TTC549 (cell line): ENCODE measurements around the gene WNK2.
"Not testable (repeated sequence)": the region's sequence is repeated elsewhere in the genome, so short reads cannot be mapped to it uniquely, and the experiment has no call there.

Experiments used
- FAIRE-seq: peaks from 2 replicates; lab custom pipeline; 2012; peaks lifted over from hg19 to GRCh38; lab: Jason Lieb, UNC

The WNK2 gene

DNA sequence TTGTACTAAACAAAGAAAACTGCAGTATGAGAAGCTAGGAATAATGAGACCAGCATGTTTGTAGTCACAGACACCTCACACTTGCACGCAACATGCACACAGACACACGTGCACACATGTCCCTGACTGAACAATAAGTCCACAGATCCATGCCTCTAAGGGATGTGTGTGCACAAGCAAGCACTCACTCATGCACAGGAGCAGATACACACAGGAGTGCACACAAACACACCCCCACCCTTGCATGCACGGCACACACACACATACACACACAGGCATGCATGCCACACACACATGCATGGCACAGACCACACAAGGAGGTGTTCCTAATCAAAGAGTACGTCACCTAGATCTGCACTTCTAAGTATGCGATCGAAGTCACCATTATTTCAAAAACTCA lies 156.2 kb downstream of the WNK2 start:
- FAIRE-seq = no peak

DNA sequence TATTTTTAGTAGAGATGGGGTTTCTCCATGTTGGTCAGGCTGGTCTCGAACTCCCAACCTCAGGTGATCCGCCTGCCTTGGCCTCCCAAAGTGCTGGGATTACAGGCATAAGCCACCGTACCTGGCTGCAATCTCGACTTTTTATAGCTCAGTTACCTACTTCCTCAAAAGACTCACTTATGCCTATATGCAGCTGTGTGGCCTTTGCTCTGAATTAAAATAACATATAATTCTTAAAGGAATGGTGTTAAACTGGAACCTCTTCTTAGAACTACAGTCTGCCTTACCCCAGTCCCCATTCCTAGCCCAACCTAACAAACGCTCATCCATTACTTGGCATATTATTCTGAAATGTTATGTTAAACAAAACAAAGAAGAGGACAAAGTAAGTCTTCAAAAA lies 157.9 kb downstream of the WNK2 start:
- not testable (repeated sequence) for FAIRE-seq

DNA sequence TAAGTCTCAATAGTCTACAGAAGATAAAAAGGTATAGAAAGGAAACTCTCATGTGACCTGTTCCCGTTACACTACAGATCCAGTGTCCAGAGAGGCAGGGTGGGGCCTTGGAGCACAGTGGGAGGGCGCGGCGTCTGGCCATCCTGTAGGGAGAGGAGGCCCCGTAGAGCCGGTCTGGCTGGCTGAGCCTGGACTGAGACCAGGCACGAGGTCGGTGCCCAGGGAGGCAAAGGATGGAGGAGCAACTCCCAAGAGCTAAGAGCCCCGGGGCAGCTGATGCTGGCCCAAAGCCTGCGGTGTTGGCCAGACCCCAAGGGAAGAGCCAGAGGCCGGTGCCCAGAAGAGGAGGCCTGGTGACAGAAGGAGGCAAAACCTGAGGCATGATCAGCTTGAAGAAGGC lies 158.5 kb downstream of the WNK2 start:
- FAIRE-seq = not testable (repeated sequence)

DNA sequence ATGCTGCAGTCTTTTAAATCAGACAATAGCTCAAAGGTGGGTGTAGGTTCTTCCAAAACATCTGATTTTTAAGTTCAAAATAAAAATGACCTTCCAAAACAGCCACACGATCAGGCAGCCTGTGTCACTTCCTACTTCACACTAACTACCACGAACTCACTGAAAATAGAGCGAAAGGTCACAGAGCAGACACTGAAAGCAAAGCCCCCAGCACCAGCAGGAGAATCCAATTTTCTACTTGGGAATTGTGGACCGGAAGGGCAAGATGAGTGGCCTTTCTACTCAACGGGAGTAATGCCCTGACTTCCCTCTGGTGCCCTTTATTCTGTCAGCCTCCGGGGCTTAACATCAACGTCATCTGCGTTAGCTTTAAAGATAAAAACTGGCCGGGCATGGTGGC lies 159.7 kb downstream of the WNK2 start:
- FAIRE-seq = no peak

DNA sequence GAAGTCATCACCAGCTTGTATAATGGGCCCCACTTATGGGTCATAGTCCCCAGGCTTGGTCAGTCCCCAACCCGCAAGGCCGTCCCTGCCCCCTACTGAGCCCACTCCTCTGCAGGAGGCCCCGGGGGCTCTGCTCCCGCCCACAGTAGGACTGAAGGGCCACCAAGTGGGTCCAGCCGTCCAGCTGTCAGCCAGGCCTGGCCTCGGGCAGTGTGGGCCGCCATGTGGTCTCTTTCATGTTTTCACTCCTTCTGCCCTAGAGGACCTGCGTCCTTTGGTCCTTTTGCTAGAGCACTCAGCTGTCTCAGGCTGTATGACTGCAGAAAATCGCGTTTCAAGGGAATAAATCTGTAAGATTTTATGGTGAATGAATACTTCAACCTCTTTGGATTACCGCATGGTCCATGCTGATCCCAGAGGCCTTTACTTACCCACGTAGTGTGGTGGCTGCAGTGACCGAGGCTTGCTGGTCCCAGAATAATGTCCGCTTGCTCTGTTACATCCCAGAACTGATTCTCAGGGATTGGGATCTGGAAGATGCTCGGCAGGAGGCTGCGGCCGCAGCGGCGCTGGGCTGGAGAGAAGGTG lies 161.8 kb downstream of the WNK2 start:
- FAIRE-seq = no peak

DNA sequence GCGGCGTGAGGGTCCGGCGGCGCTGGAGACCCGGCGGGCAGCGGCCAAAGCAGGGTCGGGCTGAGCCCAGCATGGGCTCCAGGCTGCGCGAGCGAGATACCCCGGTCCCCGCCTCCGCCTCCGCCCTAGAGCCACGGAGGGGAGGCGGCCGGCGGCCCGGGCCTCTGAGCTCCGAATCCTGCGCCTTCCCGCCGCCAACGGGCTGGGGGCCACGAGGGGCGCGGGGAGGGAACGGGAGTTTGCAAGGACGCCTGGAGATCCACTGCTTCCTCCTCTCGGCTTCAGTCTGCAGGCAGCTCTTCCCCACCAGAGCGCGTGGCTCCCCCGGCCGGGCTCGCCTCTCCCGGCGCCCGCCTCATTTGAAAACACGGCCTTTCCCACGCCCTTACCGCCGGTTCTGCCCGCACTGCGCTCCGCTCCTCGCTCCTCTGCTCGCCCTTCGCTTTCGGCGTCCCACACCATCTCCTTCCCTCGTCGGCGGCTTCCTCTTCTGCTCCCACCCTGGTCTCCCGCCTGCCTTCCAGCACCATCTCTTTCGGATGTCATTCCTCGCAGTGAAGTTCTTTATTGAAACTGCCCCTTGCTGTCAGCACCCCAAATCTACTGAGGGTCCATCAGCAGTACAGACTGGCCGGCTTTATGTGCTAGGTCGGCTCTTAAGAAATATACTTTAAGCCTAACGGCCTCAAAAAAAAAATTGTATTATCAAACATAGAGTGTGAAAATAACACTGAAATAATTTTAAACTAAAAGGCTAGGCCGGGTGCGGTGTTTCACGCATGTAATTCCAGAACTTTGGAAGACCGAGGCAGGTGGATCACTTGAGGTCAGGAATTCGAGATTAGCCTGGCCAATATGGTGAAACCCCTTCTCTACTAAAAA lies 162.5 kb downstream of the WNK2 start:
- no peak for FAIRE-seq

DNA sequence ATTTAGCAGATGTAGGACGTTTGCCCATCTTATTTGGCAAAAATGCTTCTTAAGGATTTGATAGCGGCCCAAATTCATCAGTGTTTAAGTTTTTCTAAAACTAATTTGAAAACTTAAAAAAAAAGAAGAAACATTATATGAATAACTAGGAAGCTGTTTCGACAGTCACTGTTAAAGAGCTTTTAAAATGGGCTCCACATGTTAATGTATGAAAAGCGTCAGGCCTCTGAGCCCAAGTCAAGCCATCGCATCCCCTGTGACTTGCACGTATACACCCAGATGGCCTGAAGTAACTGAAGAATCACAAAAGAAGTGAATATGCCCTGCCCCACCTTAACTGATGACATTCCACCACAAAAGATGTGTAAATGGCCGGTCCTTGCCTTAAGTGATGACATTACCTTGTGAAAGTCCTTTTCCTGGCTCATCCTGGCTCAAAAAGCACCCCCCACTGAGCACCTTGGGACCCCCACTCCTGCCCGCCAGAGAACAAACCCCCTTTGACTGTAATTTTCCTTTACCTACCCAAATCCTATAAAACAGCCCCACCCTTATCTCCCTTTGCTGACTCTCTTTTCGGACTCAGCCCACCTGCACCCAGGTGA lies 163.5 kb downstream of the WNK2 start:
- not testable (repeated sequence) for FAIRE-seq

DNA sequence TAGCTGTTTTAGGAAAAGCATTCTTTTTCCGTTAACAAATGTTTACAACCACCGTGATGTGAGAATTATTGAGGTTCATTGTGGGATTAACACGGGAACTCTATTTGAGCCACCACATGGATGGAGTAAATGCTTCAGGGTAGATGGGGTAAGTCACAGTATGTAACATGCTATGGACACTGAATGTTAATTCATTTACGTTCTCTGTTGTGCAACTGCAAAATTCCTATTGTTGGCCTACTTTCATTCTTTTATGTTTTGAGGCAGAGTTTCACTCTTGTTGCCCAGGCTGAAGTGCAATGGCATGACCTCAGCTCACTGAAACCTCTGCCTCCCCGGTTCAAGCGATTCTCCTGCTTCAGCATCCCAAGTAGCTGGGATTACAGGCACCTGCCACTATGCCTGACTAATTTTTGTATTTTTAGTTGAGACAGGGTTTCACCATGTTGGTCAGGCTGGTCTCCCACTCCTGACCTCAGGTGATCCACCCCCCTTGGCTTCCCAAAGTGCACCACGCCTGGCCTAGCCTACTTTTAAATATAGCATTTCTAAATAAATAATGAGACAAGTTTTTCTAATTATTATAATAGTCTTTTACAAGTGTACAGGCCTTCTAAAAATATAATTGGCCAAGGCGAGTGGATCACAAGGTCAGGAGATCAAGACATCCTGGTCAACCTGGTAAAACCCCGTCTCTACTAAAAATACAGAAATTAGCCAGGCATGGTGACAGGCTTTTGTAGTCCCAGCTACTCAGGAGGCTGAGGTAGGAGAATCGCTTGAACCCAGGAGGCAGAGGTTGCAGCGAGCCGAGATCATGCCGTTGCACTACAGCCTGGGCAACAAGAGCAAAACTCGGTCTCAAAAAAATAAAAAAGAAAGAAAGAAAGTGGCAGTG lies 169.7 kb downstream of the WNK2 start:
- not testable (repeated sequence) for FAIRE-seq

DNA sequence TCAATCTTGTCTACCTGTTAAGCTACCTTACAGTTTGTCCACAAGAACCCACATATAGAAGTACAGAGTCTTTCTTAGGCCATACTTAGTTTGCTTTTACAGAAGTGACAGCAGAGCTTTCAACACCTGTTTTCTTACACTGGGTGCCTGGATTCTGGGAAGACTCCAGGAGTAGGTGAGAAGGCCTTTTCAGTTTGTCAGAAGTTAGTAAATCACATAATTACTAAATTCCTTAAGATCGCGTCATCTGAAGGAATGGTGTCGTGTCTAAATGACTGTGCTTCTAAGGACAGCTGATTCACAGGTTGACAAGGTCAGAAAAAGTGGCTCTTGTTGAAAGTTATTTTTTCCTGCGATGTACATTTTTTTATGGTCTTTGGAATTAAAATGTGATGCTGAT lies 170.5 kb downstream of the WNK2 start:
- no peak for FAIRE-seq

DNA sequence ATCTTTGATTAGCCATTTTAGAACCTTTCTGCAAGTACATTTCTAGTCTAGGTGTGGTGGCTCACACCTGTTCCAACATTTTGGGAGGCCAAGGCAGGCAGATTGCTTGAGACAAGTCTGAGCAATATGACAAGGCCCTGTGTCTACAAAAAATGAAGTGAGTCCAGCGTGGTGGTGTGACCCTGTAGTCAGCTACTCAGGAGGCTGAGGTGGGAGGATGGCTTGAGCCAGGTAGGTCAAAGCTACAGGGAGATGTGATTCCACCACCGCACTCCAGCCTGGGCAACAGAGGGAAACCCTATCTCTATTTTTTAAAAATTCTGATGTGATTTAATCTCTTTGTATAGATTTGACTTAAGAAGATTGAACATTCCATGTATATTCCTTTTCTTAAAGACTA lies 171.9 kb downstream of the WNK2 start:
- no peak for FAIRE-seq

DNA sequence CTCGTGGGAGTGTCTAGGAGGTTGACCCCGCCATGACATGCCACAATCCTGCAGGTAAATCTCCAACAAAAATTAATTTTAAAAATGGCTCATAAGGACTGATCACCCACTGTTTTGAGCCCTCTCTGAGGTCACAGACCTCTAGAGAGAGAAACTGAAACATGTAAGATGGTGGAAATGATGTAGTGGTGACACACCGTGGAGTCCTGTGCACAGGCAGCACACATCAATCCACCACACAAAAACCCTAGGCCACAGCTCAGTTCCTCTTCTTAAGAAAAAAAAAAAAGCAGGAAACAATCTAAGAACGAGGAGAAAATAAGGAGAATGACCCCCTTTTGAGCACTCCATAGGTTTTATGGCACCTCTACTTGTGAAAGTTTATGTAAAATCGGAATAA lies 173.7 kb downstream of the WNK2 start:
- no peak for FAIRE-seq

DNA sequence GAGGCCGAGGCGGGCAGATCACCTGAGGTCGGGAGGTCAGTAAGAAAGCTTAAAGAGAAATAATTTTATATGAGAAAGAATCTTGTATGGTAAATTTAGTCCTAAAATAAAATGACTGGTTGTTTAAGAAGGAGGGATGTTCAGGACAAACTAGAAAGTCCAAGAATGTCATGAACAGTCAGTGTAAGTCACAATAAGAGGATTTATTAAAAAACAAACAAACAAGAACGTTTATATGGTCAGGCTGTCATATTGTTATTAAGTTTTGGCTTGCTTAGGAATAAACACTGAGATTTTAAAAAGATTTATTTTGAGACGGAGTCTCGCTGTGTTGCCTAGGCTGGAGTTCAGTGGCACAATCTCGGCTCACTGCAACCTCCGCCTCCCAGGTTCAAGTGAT lies 176.0 kb downstream of the WNK2 start:
- FAIRE-seq = not testable (repeated sequence)

DNA sequence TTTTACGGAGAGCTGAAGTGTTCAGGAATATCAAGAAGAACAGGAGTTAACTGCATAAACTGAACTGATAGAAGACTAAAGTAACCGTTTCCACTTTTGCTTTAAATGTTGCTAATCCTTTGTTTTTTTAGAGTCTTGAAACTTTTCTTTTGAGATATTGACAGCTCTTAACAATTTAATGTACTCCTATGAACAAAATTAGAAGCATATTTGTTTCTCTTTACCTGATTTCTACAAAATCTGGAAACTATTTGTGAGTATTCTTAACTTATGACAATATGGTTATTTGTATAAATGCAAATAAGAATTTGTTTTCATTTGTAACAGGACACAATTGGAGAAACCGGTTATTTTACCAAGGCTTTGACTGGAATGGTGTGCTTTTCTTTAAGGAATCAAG lies 178.1 kb downstream of the WNK2 start:
- FAIRE-seq = no peak

DNA sequence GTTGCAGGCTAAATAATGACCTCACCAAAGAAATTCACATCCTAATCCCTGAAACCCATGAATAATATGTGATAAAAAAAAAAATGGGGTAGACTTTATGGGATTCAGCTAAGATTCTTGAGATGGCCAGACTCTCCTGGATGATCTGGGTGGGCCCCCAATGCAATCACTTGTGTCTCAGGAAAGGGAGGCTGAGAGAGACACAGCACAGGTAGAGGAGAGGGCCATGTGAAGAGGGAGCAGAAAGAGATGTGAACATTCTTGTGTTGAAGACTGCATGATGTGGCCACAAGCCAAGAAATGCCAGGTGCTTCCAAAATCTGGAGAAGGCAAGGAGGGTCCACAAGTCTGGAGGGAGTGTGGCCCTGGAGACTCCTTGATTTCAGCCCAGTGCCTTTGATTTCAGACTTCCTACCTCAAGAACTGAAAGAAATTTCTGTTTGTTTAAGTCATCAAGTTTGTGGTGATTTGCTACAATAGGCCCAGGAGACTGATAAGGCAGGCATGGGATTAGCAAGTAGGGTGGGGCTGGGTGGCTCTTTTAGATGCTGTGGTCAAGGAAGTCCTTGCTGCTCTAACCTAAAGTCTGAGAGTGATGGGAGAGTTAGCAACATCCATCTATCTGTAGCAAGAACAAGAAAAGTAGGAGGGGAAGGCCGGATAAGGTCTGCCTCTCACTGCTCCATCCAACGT lies 180.9 kb downstream of the WNK2 start:
- FAIRE-seq = no peak

DNA sequence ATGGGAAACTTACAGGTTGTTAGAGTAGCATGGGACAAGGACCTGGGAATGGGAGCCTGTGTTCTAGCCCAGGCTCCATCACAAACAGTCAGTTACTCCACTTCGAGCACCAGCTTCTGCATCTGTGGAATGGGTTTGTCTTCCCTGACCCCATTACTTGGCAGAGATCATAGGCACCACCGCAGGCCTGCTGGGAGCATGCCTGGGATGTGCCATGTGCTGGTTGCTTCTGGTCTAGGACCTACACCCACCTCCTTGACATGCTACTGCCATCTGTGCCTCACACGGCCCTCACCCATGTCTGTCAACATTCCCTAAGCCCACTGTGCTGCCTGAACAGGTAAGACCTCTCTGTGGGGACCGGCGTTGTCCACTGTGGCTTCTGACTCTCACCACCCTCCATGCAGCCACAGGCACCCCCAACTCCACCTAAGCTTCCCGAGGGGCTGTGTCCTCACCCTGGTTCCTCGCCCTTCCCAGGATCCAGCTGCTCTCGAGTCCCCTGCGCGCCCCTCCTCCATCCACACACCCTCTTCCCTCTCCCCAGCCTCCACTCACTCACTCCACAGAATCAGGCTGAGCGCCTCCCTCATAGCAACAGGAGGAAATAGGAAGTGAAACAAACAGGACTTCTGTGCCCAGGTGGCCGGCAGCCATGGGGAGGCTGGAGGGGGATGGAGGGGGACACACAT lies 181.6 kb downstream of the WNK2 start:
- no peak for FAIRE-seq

DNA sequence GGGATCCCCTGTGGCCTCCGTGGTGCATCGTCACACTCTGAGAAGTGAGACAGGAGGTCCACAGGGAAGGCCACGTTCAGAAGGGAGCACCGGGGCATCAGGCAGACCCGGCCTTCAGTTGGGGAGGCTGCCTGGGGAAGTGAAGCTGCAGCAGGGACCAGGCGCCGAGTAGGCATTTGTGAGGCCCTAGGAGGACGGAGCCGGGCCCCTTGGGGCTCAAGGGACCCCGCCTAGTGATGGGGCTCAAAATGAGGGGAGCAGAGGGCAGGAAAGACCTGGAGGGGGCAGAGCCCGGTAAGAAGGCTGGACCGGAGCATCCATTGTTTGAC lies 182.1 kb downstream of the WNK2 start:
- FAIRE-seq = no peak

DNA sequence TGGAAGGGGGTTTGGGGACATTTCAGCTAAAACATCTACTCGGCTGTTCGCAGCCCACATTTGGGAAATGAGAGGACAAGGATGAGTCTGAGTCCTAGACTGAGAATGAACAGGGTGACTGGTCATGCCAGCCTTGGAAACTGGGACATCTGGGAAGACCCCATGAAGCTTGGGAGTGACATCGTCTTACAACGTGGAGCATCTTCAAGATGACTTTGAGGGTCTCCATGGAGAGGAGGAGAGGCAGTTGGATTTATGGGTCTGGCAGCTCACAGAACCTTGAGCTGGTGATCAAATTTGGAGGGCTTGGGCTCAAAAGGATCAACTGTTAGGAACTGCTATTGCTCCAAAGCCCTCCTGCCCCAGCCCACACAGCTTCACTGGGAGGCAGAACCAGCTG lies 182.5 kb downstream of the WNK2 start:
- not testable (repeated sequence) for FAIRE-seq

DNA sequence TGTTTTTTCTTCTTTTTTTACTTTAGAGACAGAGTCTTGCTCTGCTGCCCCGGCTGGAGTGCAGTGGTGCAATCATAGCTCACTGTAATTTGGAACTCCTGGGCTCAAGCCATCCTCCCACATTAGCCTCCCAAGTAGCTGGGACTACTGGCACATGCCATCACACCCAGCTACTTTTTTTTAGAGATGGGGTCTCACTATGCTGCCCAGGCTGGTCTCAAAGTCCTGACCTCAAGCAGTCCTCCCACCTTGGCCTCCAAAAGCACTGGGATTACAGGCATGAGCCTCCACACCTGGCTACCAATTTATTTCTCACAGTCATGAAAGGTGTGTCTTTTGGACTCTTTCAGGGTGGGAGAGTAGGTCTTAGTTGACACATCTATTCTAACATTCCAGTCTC lies 184.5 kb downstream of the WNK2 start:
- no peak for FAIRE-seq

DNA sequence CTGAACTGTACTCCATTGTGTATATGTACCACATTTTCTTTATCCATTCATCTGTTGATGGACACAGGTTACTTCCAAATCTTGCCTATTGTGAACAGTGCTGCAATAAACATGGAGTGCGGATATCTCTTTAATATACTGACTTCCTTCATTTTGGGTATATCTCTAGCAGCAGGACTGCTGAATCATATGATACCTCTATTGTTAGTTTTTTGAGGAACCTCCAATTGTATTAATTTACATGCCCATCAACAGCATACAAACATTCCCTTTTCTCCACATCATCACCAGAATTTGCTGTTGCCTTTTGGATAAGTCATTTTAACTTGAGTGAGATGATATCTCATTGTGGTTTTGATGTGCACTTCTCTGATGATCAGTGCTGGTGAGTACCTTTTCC lies 185.7 kb downstream of the WNK2 start:
- FAIRE-seq = no peak
